Common myeloid progenitor, CD34-positive (primary cell): Measurements from ENCODE around the gene SHC1.
A peak's percentile ranks its signal among the peaks of the same experiment; 100 is the strongest.

ENCODE experiments used
- CTCF ChIA-PET: fragments of 350-600 bp; sonication (Branson Sonifier 250); formaldehyde crosslinking; loops from one replicate; lab custom pipeline; 2021; ENCODE audit warnings: antibody characterized with exemption; lab: Charles Lee
- POLR2A ChIA-PET: fragments of 350-600 bp; sonication (Branson Sonifier 250); formaldehyde crosslinking; loops from one replicate; lab custom pipeline; 2021; ENCODE audit warnings: antibody characterized with exemption; lab: Charles Lee
- DNase-seq, 3 donors: peaks; one replicate each; pipeline versions ENCODE4 v3.0.0 to v3.0.0-alpha.2; 2013
- H3K27ac ChIP-seq, 2 experiments: 1 replicate in 1 of 2; 2 replicates in 1 of 2; pipeline ENCODE4 v1.7.0; 2013; ENCODE audit warnings: inconsistent platforms in 2 of 2, low read length in 2 of 2, mild to moderate bottlenecking in 2 of 2, low read depth in 1 of 2, moderate library complexity in 1 of 2; ENCODE audit not compliant: severe bottlenecking in 2 of 2, insufficient read depth in 1 of 2, poor library complexity in 1 of 2
- H3K27me3 ChIP-seq, 5 experiments: replicated peaks in 2 of 5; 1 replicate in 3 of 5; 2 replicates in 2 of 5; pipeline versions ENCODE4 v1.6.1 to v1.7.0; 2013; ENCODE audit warnings: low read length in 4 of 5, mild to moderate bottlenecking in 2 of 5, moderate library complexity in 2 of 5, inconsistent platforms in 1 of 5; ENCODE audit not compliant: insufficient read depth in 5 of 5, control insufficient read depth in 4 of 5
- H3K36me3 ChIP-seq, 4 experiments: 1 replicate in 2 of 4; 2 replicates in 2 of 4; pipeline versions ENCODE4 v1.6.1 to v1.7.0; 2013; ENCODE audit warnings: low read length in 3 of 4, control low read depth in 1 of 4, mild to moderate bottlenecking in 1 of 4; ENCODE audit not compliant: control insufficient read depth in 4 of 4, insufficient read depth in 4 of 4
- H3K4me1 ChIP-seq, 4 experiments: 1 replicate in 3 of 4; 2 replicates in 1 of 4; pipeline versions ENCODE4 v1.6.1 to v1.7.1; 2013; ENCODE audit warnings: low read length in 3 of 4, mild to moderate bottlenecking in 3 of 4, control low read depth in 1 of 4, inconsistent platforms in 1 of 4, moderate library complexity in 1 of 4; ENCODE audit not compliant: control insufficient read depth in 4 of 4, insufficient read depth in 4 of 4; ENCODE audit errors: control extremely low read depth in 1 of 4
- H3K4me3 ChIP-seq, 7 experiments: 1 replicate in 4 of 7; 2 replicates in 3 of 7; pipeline versions ENCODE4 v1.5.1 to v1.7.0; 2013; ENCODE audit warnings: mild to moderate bottlenecking in 7 of 7, low read length in 6 of 7, moderate library complexity in 6 of 7, inconsistent platforms in 2 of 7, low read depth in 2 of 7, control low read depth in 1 of 7; ENCODE audit not compliant: insufficient read depth in 4 of 7, control insufficient read depth in 1 of 7; ENCODE audit errors: extremely low read depth in 1 of 7
- H3K9me3 ChIP-seq, 5 experiments: 1 replicate in 4 of 5; 2 replicates in 1 of 5; pipeline versions ENCODE4 v1.6.1 to v1.7.1; 2013; ENCODE audit warnings: low read length in 4 of 5, mild to moderate bottlenecking in 2 of 5, inconsistent platforms in 1 of 5, low read depth in 1 of 5, moderate library complexity in 1 of 5; ENCODE audit not compliant: control insufficient read depth in 4 of 5, insufficient read depth in 2 of 5; ENCODE audit errors: control extremely low read depth in 1 of 5
- WGBS: methylation state at CpG from one replicate; pipeline ENCODE4 v1.1.5; 2013; ENCODE audit not compliant: insufficient coverage; 5-methylcytosine and 5-hydroxymethylcytosine counted together

The SHC1 gene

GRCh38 chr1:154971341-154971998 lies 923 bp upstream of the SHC1 start:
- no peaks in the 10 kb centered on the region for H3K9me3 ChIP-seq
- H3K27ac ChIP-seq: peak overlapping the region; percentile 27 to 77
- ChIA-PET POLR2A (interaction anchor here (1.1 kb wide), 1 partner anchor 11 kb away, joined by 6 read pairs; the partner anchor contains the start of gene PYGO2), CTCF (interaction anchor here (1.2 to 20.2 kb wide), 10 partner anchors 9 to 81 kb away, joined by 3 to 320 read pairs (median 6); partner anchors contain the start of genes LENEP, PBXIP1, PYGO2 and ZBTB7B)
- DNase-seq: no peak
- peaks cover 13 to 59% (median 51%) of the 10 kb centered on the region in 4 experiments for H3K4me1 ChIP-seq
- H3K36me3 ChIP-seq: peaks cover 4 to 22% (median 18%) of the 10 kb centered on the region in 4 experiments
- peak overlapping the region in 2 of 7 experiments; percentile 61 to 71 for H3K4me3 ChIP-seq
- WGBS: 62% methylated on average over 5 of the region's 10 CpGs
- no peaks in the 10 kb centered on the region for H3K27me3 ChIP-seq

GRCh38 chr1:154969860-154970452 lies 591 bp downstream of the SHC1 start:
- DNase-seq: no peak
- Histone ChIP-seq H3K9me3 (no peaks in the 10 kb centered on the region), H3K4me3 (peak overlapping the region in 2 of 7 experiments; percentile 48 to 71), H3K4me1 (peaks cover under 1 to 47% (median 39%) of the 10 kb centered on the region in 4 experiments), H3K27me3 (no peaks in the 10 kb centered on the region), H3K27ac (peak overlapping the region in 1 of 2 experiments; percentile 77), H3K36me3 (peaks cover 6 to 36% (median 31%) of the 10 kb centered on the region in 4 experiments)
- ChIA-PET POLR2A (interaction anchor here (1.4 to 1.8 kb wide), 2 partner anchors 9 to 14 kb away, joined by 4 read pairs; partner anchors contain the start of gene PBXIP1), CTCF (interaction anchor here (1.0 to 20.2 kb wide), 7 partner anchors 9 to 75 kb away, joined by 3 to 320 read pairs (median 7); partner anchors contain the start of genes LENEP, PBXIP1, PYGO2 and ZBTB7B)
- WGBS: 31% methylated on average over 14 of the region's 22 CpGs

GRCh38 chr1:154969246-154969645 lies 1.3 kb downstream of the SHC1 start:
- H3K9me3 ChIP-seq: no peaks in the 10 kb centered on the region
- H3K27ac ChIP-seq: peak overlapping the region in 1 of 2 experiments; percentile 52
- DNase-seq: no peak
- H3K36me3 ChIP-seq: peaks cover 6 to 41% (median 35%) of the 10 kb centered on the region in 4 experiments
- CTCF ChIA-PET: interaction anchor here (1.6 to 20.2 kb wide), 4 partner anchors 8 to 76 kb away, joined by 3 to 320 read pairs (median 12); partner anchors contain the start of genes LENEP, PBXIP1, PYGO2 and ZBTB7B
- peaks cover 0 to 46% (median 37%) of the 10 kb centered on the region in 4 experiments for H3K4me1 ChIP-seq
- POLR2A ChIA-PET: interaction anchor here (0.6 to 1.8 kb wide), 3 partner anchors 8 to 37 kb away, joined by 3 to 4 read pairs (median 4); partner anchors contain the start of gene PBXIP1
- H3K4me3 ChIP-seq: no peak overlapping the region
- no peaks in the 10 kb centered on the region for H3K27me3 ChIP-seq
- no CpG with 5 or more reads among the region's 5 CpGs for WGBS

- WGBS: no CpG with 5 or more reads among the region's 3 CpGs
- no peaks in the 10 kb centered on the region for H3K9me3 ChIP-seq
- ChIA-PET POLR2A (interaction anchor here (1.8 kb wide), 1 partner anchor 8 kb away, joined by 4 read pairs; no protein-coding TSS in a partner anchor), CTCF (interaction anchor here (1.6 kb wide), 1 partner anchor 76 kb away, joined by 3 read pairs; no protein-coding TSS in a partner anchor)
- peaks cover 0 to 44% (median 38%) of the 10 kb centered on the region in 4 experiments for H3K4me1 ChIP-seq
- peaks cover 6 to 46% (median 38%) of the 10 kb centered on the region in 4 experiments for H3K36me3 ChIP-seq
- no peaks in the 10 kb centered on the region for H3K27me3 ChIP-seq
- DNase-seq: no peak
- H3K27ac ChIP-seq: peak overlapping the region in 1 of 2 experiments; percentile 52
- no peak overlapping the region for H3K4me3 ChIP-seq
Measured at GRCh38 chr1:154968731-154969130, 1.8 kb downstream of the SHC1 start.

GRCh38 chr1:154967331-154967950 lies 3.1 kb downstream of the SHC1 start:
- Histone ChIP-seq H3K4me1 (peaks cover 4 to 45% (median 38%) of the 10 kb centered on the region in 4 experiments), H3K9me3 (no peaks in the 10 kb centered on the region), H3K27ac (peak overlapping the region in 1 of 2 experiments; percentile 11), H3K27me3 (no peaks in the 10 kb centered on the region), H3K4me3 (no peak overlapping the region), H3K36me3 (peaks cover 6 to 54% (median 44%) of the 10 kb centered on the region in 4 experiments)
- ChIA-PET POLR2A (no interaction called here), CTCF (interaction anchor here (1.3 to 3.7 kb wide), 3 partner anchors 11 to 34 kb away, joined by 3 to 13 read pairs (median 6); partner anchors contain the start of genes PBXIP1 and PMVK)
- WGBS: 95% methylated on average over 5 of the region's 5 CpGs
- no peak for DNase-seq

- H3K27me3 ChIP-seq: no peaks in the 10 kb centered on the region
- no peak for DNase-seq
- peaks cover 5 to 44% (median 37%) of the 10 kb centered on the region in 4 experiments for H3K4me1 ChIP-seq
- no peak overlapping the region for H3K4me3 ChIP-seq
- 80% methylated on average over 2 of the region's 7 CpGs for WGBS
- ChIA-PET CTCF (interaction anchor here (1.0 to 3.7 kb wide), 6 partner anchors 10 to 35 kb away, joined by 3 to 13 read pairs (median 5); partner anchors contain the start of genes PBXIP1 and PMVK), POLR2A (interaction anchor here (0.6 kb wide), 1 partner anchor 22 kb away, joined by 3 read pairs; no protein-coding TSS in a partner anchor)
- no peaks in the 10 kb centered on the region for H3K9me3 ChIP-seq
- no peak overlapping the region for H3K27ac ChIP-seq
- peaks cover 6 to 54% (median 44%) of the 10 kb centered on the region in 4 experiments for H3K36me3 ChIP-seq
Measured at GRCh38 chr1:154966111-154966510, 4.4 kb downstream of the SHC1 start.
